K562 (cell line): Measurements from ENCODE around the gene STON1.

ENCODE experiments used
- ARID1B ChIP-seq: fragments of 450-650 bp; IDR thresholded peaks from 2 replicates; pipeline ENCODE4 v1.6.1; 2016; ENCODE audit warnings: antibody characterized with exemption, mild to moderate bottlenecking, inconsistent platforms
- CHD4 ChIP-seq: fragments of 200-600 bp; sonication (generic); IDR thresholded peaks from 3 replicates; pipeline ENCODE4 v1.6.1; 2012; ENCODE audit warnings: low read depth, mild to moderate bottlenecking, mixed read lengths, low read length, inconsistent platforms; ENCODE audit not compliant: insufficient read depth, insufficient replicate concordance, poor library complexity, severe bottlenecking
- NR2C2 ChIP-seq, 2 experiments: fragments of 200-800 bp in 1 of 2; sonication (Bioruptor generic) in 1 of 2; sonication (generic) in 1 of 2; formaldehyde crosslinking in 1 of 2; IDR thresholded peaks; 2 replicates each; pipeline versions ENCODE4 v1.6.1 to v1.8.0; 2016 to 2022; ENCODE audit warnings: mild to moderate bottlenecking in 1 of 2, missing compliant biosample characterization in 1 of 2, missing genetic modification characterization in 1 of 2, missing genetic modification reagents in 1 of 2
- SNRNP70 ChIP-seq: fragments of 200-400 bp; formaldehyde crosslinking; optimal IDR thresholded peaks from 2 replicates; pipeline ENCODE3; 2017; ENCODE audit warnings: low read depth, low read length
- SP1 ChIP-seq: sonication (generic); formaldehyde crosslinking; IDR thresholded peaks from 2 replicates; pipeline ENCODE4 v1.8.1; 2022; ENCODE audit warnings: mild to moderate bottlenecking, missing genetic modification reagents
- TARDBP ChIP-seq: fragments of 450-650 bp; IDR thresholded peaks from 2 replicates; pipeline ENCODE4 v1.6.1; 2016
- TEAD4 ChIP-seq, 2 experiments: sonication (generic) in 1 of 2; formaldehyde crosslinking in 1 of 2; IDR thresholded peaks; 2 replicates each; pipeline versions ENCODE4 v1.6.1 to v1.8.0; 2012 to 2022; ENCODE audit warnings: borderline replicate concordance in 1 of 2, inconsistent platforms in 1 of 2, low read length in 1 of 2, mild to moderate bottlenecking in 1 of 2, missing genetic modification reagents in 1 of 2
- ZNF24 ChIP-seq: fragments of 450-650 bp; IDR thresholded peaks from 2 replicates; pipeline ENCODE4 v1.6.1; 2016

GRCh38 chr2:48562281-48562680, 32.3 kb downstream of the STON1 start:
- TF ChIP-seq TEAD4 (IDR thresholded peaks at IDR 0.05; ENCODE audit: low read length) (no peak), TEAD4 (CRISPR knock-in tag; IDR thresholded peaks at IDR 0.05; ENCODE audit: borderline replicate concordance) (no peak), CHD4 (no peak), TARDBP (no peak), ARID1B (no peak), SP1 (CRISPR knock-in tag) (no peak), ZNF24 (no peak), NR2C2 (CRISPR knock-in tag; IDR thresholded peaks at IDR 0.05) (no peak), NR2C2 (tag; IDR thresholded peaks at IDR 0.05) (no peak), SNRNP70 (no peak)
